Stimulated activated CD4-positive, alpha-beta T cell treated with anti-CD3 and anti-CD28 coated beads, TNF-alpha, amount 100 ng/mL, for 1 hour (primary cell): ENCODE measurements around the gene GORAB.

Experiments
- DNase-seq, 3 donors: peaks; one replicate each; pipeline ENCODE4 v3.0.0-alpha.2; 2020; ENCODE audit warnings: low read depth in 3 of 3, low spot score in 1 of 3

GORAB gene

GRCh38 chr1:170590921-170591705, 59.1 kb downstream of the GORAB start:
- no peak for DNase-seq

GRCh38 chr1:170592591-170593111, 60.7 kb downstream of the GORAB start:
- DNase-seq = no peak

GRCh38 chr1:170593173-170594011, 61.4 kb downstream of the GORAB start:
- DNase-seq = no peak

- DNase-seq = no peak
These were observed 62.2 kb downstream of the GORAB start for GRCh38 chr1:170594066-170594626.

GRCh38 chr1:170596701-170597100, 64.7 kb downstream of the GORAB start:
- DNase-seq = no peak

- no peak for DNase-seq
These were observed 66.7 kb downstream of the GORAB start for GRCh38 chr1:170598618-170599017.

- DNase-seq = no peak
These were observed 67.1 kb downstream of the GORAB start for GRCh38 chr1:170599033-170599432.

GRCh38 chr1:170601866-170602265, 69.9 kb downstream of the GORAB start:
- no peak for DNase-seq
